CMK (cell line): ENCODE results near the gene OR10G8.

ENCODE experiments used
- DNase-seq: peaks from one replicate; pipeline ENCODE4 v3.0.0-alpha.2; 2010; ENCODE audit warnings: low read depth

Gene OR10G8

DNA sequence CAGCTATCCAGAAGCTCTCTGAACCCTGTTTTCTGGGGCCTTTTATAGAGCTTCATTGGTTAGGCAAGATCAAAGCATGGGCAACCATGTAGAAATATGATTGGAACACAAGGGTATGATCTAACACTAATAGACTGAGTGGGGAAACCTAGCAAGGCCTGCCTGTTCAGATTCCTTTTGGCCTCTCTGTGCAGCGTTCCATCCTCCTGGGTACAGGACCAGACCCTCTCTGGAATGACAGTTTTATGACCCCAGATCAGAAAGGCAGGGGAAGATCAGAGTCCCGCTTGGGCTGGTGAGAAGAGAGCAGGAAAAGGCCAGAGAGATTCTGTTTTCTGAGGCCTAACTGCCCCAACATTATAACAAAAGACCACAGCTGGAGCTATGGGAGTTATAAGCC lies 52.0 kb downstream of the OR10G8 start:
- no peak for DNase-seq

DNA sequence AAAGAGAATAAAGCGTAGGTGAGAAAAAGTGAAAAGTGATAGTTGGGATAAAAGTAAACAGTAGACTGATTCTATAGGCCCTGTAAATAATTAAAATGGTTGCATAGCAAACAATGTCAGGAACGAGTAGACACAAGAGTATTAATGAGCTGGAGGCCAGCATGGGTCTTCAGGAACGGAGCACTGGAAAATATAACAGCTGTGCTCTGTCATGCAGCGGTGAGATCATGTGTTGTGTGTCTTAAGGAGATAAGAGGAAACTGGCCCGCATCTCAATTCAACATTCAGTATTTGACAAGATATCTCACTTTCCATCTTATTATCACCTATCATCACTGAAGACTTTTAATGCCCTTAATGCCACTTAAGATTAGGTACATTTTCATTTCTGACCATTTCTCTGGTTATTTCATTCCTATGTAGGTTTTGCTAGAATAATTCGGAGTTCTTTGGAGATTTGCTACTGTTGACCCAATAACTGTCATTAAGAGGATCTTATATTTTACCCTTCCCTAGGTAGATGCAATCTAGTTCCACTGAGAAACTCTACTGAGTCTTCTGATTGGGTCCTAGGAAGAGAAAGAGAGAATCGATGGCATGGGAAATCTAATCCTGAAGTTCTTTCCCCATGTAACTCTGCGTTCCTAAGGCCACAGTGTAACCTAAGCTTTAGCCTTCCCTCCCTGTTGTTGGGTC lies 53.2 kb downstream of the OR10G8 start:
- peak; percentile 75 for DNase-seq
